Osteoblast (primary cell): ENCODE results near the gene HFM1. TPM values are rescaled to one million over a fixed set of nuclear protein-coding genes. Genes with fewer than 3 reads are reported as not detected.
"Not testable (repeated sequence)": the region's sequence is repeated elsewhere in the genome, so short reads cannot be mapped to it uniquely, and the experiment has no call there.

Experiments used
- DNase-seq: peaks from one replicate; pipeline ENCODE4 v3.0.0; 2011; ENCODE audit warnings: low spot score, mixed read lengths; ENCODE audit not compliant: insufficient read length; ENCODE audit errors: missing footprints
- H2AFZ ChIP-seq: 2 replicates; pipeline ENCODE4 v1.6.0; 2011; ENCODE audit warnings: mild to moderate bottlenecking, low read length
- H3K27ac ChIP-seq: 2 replicates; pipeline ENCODE4 v1.5.1; 2011; ENCODE audit warnings: mild to moderate bottlenecking, low read depth, low read length, moderate library complexity
- H3K27me3 ChIP-seq: 2 replicates; pipeline ENCODE4 v1.6.0; 2012; ENCODE audit warnings: mild to moderate bottlenecking, control low read depth, inconsistent platforms, low read length, moderate library complexity; ENCODE audit not compliant: insufficient read depth
- H3K36me3 ChIP-seq: 2 replicates; pipeline ENCODE4 v1.5.1; 2011; ENCODE audit warnings: mild to moderate bottlenecking, low read length, control low read depth, moderate library complexity; ENCODE audit not compliant: insufficient read depth
- H3K4me1 ChIP-seq: 2 replicates; pipeline ENCODE4 v1.5.1; 2011; ENCODE audit warnings: mild to moderate bottlenecking, low read length, control low read depth, moderate library complexity; ENCODE audit not compliant: insufficient read depth
- H3K4me2 ChIP-seq: 2 replicates; pipeline ENCODE4 v1.6.0; 2011; ENCODE audit warnings: mild to moderate bottlenecking, low read length; ENCODE audit not compliant: insufficient read depth
- H3K4me3 ChIP-seq: fragments of 200-600 bp; sonication (generic); 3 replicates; pipeline ENCODE4 v1.5.1; 2012; ENCODE audit warnings: mild to moderate bottlenecking, low read length, inconsistent platforms; ENCODE audit not compliant: insufficient read depth
- H3K79me2 ChIP-seq: 2 replicates; pipeline ENCODE4 v1.6.0; 2012; ENCODE audit warnings: mild to moderate bottlenecking, low read length, control low read depth, inconsistent platforms; ENCODE audit not compliant: insufficient read depth
- H3K9me3 ChIP-seq: 2 replicates; pipeline ENCODE4 v1.5.1; 2011; ENCODE audit warnings: low read depth, low read length, control low read depth
- H4K20me1 ChIP-seq: 2 replicates; pipeline ENCODE4 v1.6.0; 2012; ENCODE audit warnings: mild to moderate bottlenecking, low read length, control low read depth; ENCODE audit not compliant: insufficient read depth
- CTCF ChIP-seq: IDR thresholded peaks from 2 replicates; pipeline ENCODE4 v1.5.1; 2011; ENCODE audit warnings: mild to moderate bottlenecking, low read depth, low read length, moderate library complexity; ENCODE audit errors: extremely low read depth
- total RNA-seq: library from RNA; depleted of rRNA; stranded (reverse); fragments of >200 nt; gene quantifications from 2 replicates; pipeline ENCODE4 v1.2.3, GENCODE V29; 2012

The HFM1 gene
- total RNA-seq, 1 donor, result 0.36 TPM

- peak; percentile 32 for TF ChIP-seq CTCF
- no peaks in the 10 kb centered on the region for H3K36me3 ChIP-seq
- H3K79me2 ChIP-seq, result no peaks in the 10 kb centered on the region
Observed at GRCh38 chr1:91440847-91441246, 36.2 kb upstream of the HFM1 start.

GRCh38 chr1:91439016-91439415, 34.4 kb upstream of the HFM1 start:
- Histone ChIP-seq H3K4me2 (no peak overlapping the region), H3K4me3 (no peak overlapping the region), H3K9me3 (no peaks in the 10 kb centered on the region), H3K4me1 (no peaks in the 10 kb centered on the region), H3K27ac (no peak overlapping the region), H3K79me2 (no peaks in the 10 kb centered on the region), H4K20me1 (no peaks in the 10 kb centered on the region), H2AFZ (no peak overlapping the region), H3K27me3 (no peaks in the 10 kb centered on the region), H3K36me3 (no peaks in the 10 kb centered on the region)
- DNase-seq, result no peak
- no peak for TF ChIP-seq CTCF

More at GRCh38 chr1:91440847-91441246, 36.2 kb upstream of the HFM1 start:
- Histone ChIP-seq H3K4me2 (no peak overlapping the region), H3K27ac (no peak overlapping the region), H3K4me3 (no peak overlapping the region), H2AFZ (no peak overlapping the region), H3K27me3 (no peaks in the 10 kb centered on the region), H3K4me1 (no peaks in the 10 kb centered on the region), H3K9me3 (no peaks in the 10 kb centered on the region), H4K20me1 (no peaks in the 10 kb centered on the region)
- peak; percentile 87 for DNase-seq

- Histone ChIP-seq H3K4me1 (no peaks in the 10 kb centered on the region), H3K9me3 (no peaks in the 10 kb centered on the region), H3K4me3 (no peak overlapping the region), H4K20me1 (no peaks in the 10 kb centered on the region), H3K27ac (no peak overlapping the region), H3K36me3 (no peaks in the 10 kb centered on the region), H3K4me2 (no peak overlapping the region), H2AFZ (no peak overlapping the region), H3K27me3 (no peaks in the 10 kb centered on the region), H3K79me2 (no peaks in the 10 kb centered on the region)
- DNase-seq, result no peak
- no peak for TF ChIP-seq CTCF
Observed at GRCh38 chr1:91428182-91428798, 23.7 kb upstream of the HFM1 start.

GRCh38 chr1:91427741-91428140, 23.1 kb upstream of the HFM1 start:
- Histone ChIP-seq H3K9me3 (no peaks in the 10 kb centered on the region), H3K36me3 (no peaks in the 10 kb centered on the region), H3K79me2 (no peaks in the 10 kb centered on the region), H2AFZ (no peak overlapping the region), H3K4me2 (no peak overlapping the region), H3K4me1 (no peaks in the 10 kb centered on the region), H3K27me3 (no peaks in the 10 kb centered on the region), H3K4me3 (no peak overlapping the region), H3K27ac (no peak overlapping the region), H4K20me1 (no peaks in the 10 kb centered on the region)
- no peak for DNase-seq
- no peak for TF ChIP-seq CTCF

GRCh38 chr1:91422523-91422922, 17.9 kb upstream of the HFM1 start:
- H3K27me3 ChIP-seq, H3K36me3 ChIP-seq, H3K4me2 ChIP-seq, H3K27ac ChIP-seq, H3K4me3 ChIP-seq, H3K79me2 ChIP-seq, H2AFZ ChIP-seq, H3K4me1 ChIP-seq, H3K9me3 ChIP-seq, H4K20me1 ChIP-seq, DNase-seq: not testable (repeated sequence)
